GM12878 (cell line): ENCODE results near the gene SMG5. TPM values are rescaled to one million over a fixed set of nuclear protein-coding genes. Genes with fewer than 3 reads are reported as not detected.

ENCODE experiments used
- ATAC-seq: fragments of 200-7000 bp; cut with Tn5 transposase; 3 replicates; pipeline ENCODE4 v1.9.1; 2020; ENCODE audit warnings: mild to moderate bottlenecking, moderate library complexity
- BruUV-seq: library from RNA; stranded (reverse); fragments of 400-500 nt; replicated peaks from 2 replicates; lab custom pipeline; 2021; lab: Mats Ljungman, UMichigan
- CTCF ChIA-PET: fragments of 300-600 bp; sonication (Branson Sonifier 250); formaldehyde crosslinking; extraction: SDS; loops from one replicate; lab custom pipeline; 2021; ENCODE audit warnings: inconsistent platforms; lab: Yijun Ruan, JAX
- POLR2A ChIA-PET: fragments of 350-600 bp; formaldehyde crosslinking; extraction: SDS; loops from one replicate; lab custom pipeline; 2021; ENCODE audit warnings: inconsistent platforms; lab: Charles Lee
- RAD21 ChIA-PET: fragments of 300-600 bp; sonication (Branson Sonifier 250); formaldehyde crosslinking; loops from one replicate; lab custom pipeline; 2023; ENCODE audit warnings: antibody characterized with exemption; ENCODE audit not compliant: unreplicated experiment; lab: Charles Lee
- SMC1A ChIA-PET: fragments of 300-600 bp; sonication (Branson Sonifier 250); formaldehyde crosslinking; loops from one replicate; lab custom pipeline; 2023; ENCODE audit not compliant: unreplicated experiment, uncharacterized antibody; lab: Charles Lee
- DNase-seq: peaks from one replicate; pipeline ENCODE4 v3.0.0-alpha.2; 2011; ENCODE audit warnings: low read depth, low spot score
- FAIRE-seq: peaks from 3 replicates; lab custom pipeline; 2011; peaks lifted over from hg19 to GRCh38; lab: Jason Lieb, UNC
- H2AFZ ChIP-seq: 2 replicates; pipeline ENCODE4 v1.6.0; 2011; ENCODE audit warnings: low read depth, low read length, control low read depth; ENCODE audit not compliant: control insufficient read depth
- H3K27ac ChIP-seq: 2 replicates; pipeline ENCODE4 v1.5.1; 2011; ENCODE audit warnings: control low read depth; ENCODE audit not compliant: control insufficient read depth, insufficient read depth
- H3K27me3 ChIP-seq, 2 experiments: replicated peaks in 1 of 2; 2 replicates each; pipeline versions ENCODE4 v1.6.0 to v1.6.1; 2011; ENCODE audit warnings: low read length in 1 of 2; ENCODE audit not compliant: control insufficient read depth in 2 of 2, insufficient read depth in 2 of 2
- H3K36me3 ChIP-seq, 2 experiments: 2 replicates each; pipeline ENCODE4 v1.5.1; 2011; ENCODE audit warnings: low read length in 1 of 2; ENCODE audit not compliant: control insufficient read depth in 2 of 2, insufficient read depth in 2 of 2
- H3K4me1 ChIP-seq: 2 replicates; pipeline ENCODE4 v1.6.1; 2011; ENCODE audit warnings: mild to moderate bottlenecking, low read length, moderate library complexity, mixed read lengths; ENCODE audit not compliant: control insufficient read depth, insufficient read depth
- H3K4me2 ChIP-seq: 2 replicates; pipeline ENCODE4 v1.6.0; 2011; ENCODE audit warnings: control low read depth; ENCODE audit not compliant: control insufficient read depth, insufficient read depth
- H3K4me3 ChIP-seq: fragments of 200-600 bp; sonication (generic); 2 replicates; pipeline ENCODE4 v1.5.1; 2016
- H3K79me2 ChIP-seq: 2 replicates; pipeline ENCODE4 v1.6.0; 2011; ENCODE audit warnings: low read length; ENCODE audit not compliant: control insufficient read depth, insufficient read depth
- H3K9ac ChIP-seq: 2 replicates; pipeline ENCODE4 v1.8.0; 2011; ENCODE audit warnings: low read length, control low read depth, mixed read lengths; ENCODE audit not compliant: control insufficient read depth, insufficient read depth
- H3K9me3 ChIP-seq: replicated peaks from 3 replicates; pipeline ENCODE4 v1.5.1; 2011; ENCODE audit warnings: mild to moderate bottlenecking, low read length; ENCODE audit not compliant: control insufficient read depth, insufficient read depth
- H4K20me1 ChIP-seq: 2 replicates; pipeline ENCODE4 v1.6.0; 2011; ENCODE audit not compliant: control insufficient read depth, insufficient read depth
- FOXM1 ChIP-seq: IDR thresholded peaks from 2 replicates; pipeline ENCODE4 v1.6.1; 2012; ENCODE audit warnings: low read depth, mild to moderate bottlenecking, inconsistent platforms, low read length, moderate library complexity
- MEF2A ChIP-seq: IDR thresholded peaks from 2 replicates; pipeline ENCODE4 v1.6.1; 2011; ENCODE audit warnings: low read depth, mild to moderate bottlenecking, low read length, moderate library complexity; ENCODE audit not compliant: insufficient read depth
- MEF2B ChIP-seq: fragments of 450-650 bp; IDR thresholded peaks from 2 replicates; pipeline ENCODE4 v1.6.1; 2018; ENCODE audit warnings: mild to moderate bottlenecking, moderate library complexity; ENCODE audit not compliant: partially characterized antibody, poor library complexity, severe bottlenecking
- MYC ChIP-seq: IDR thresholded peaks from 2 replicates; pipeline ENCODE4 v1.6.1; 2011; ENCODE audit warnings: mild to moderate bottlenecking, low read length, moderate library complexity, inconsistent platforms; ENCODE audit not compliant: insufficient read depth, insufficient replicate concordance, insufficient read length, severe bottlenecking
- NFIC ChIP-seq: IDR thresholded peaks from 2 replicates; pipeline ENCODE4 v1.6.1; 2012; ENCODE audit warnings: low read depth, mild to moderate bottlenecking, inconsistent platforms, low read length, moderate library complexity
- RCOR1 ChIP-seq: conservative IDR thresholded peaks from 2 replicates; pipeline ENCODE4 v1.6.1; 2012; ENCODE audit warnings: low read depth, low read length, improper control_type of control experiment
- TAF1 ChIP-seq: IDR thresholded peaks from 2 replicates; pipeline ENCODE4 v1.6.1; 2011; ENCODE audit warnings: mild to moderate bottlenecking, low read depth, low read length, borderline replicate concordance
- TCF12 ChIP-seq: IDR thresholded peaks from 2 replicates; pipeline ENCODE4 v1.6.1; 2011; ENCODE audit warnings: low read depth, mild to moderate bottlenecking, low read length
- TCF7 ChIP-seq: IDR thresholded peaks from 2 replicates; pipeline ENCODE4 v1.6.1; 2014; ENCODE audit warnings: antibody characterized with exemption, borderline replicate concordance
- ZNF274 ChIP-seq: IDR thresholded peaks from one replicate; pipeline ENCODE4 v1.8.0; 2011; ENCODE audit not compliant: insufficient read length, insufficient read depth
- WGBS: methylation state at CpG from one replicate; pipeline ENCODE4 v1.1.6; 2016; ENCODE audit warnings: low lambda C conversion rate; ENCODE audit not compliant: insufficient replicate concordance, insufficient coverage; ENCODE audit errors: missing lambda C conversion rate; 5-methylcytosine and 5-hydroxymethylcytosine counted together
- in situ Hi-C: fragments of 300-500 bp; cut with MboI; formaldehyde crosslinking; loops from 9 replicates; pipeline ENCODE4 v1.14.3; 2018; ENCODE audit warnings: mixed read lengths
- intact Hi-C: fragments of 100-400 bp; cut with micrococcal nuclease; formaldehyde crosslinking; loops from one replicate; pipeline ENCODE4 v1.14.2; 2022; ENCODE audit not compliant: unreplicated experiment
- polyA plus RNA-seq, 11 experiments: library from polyadenylated mRNA; depleted of rRNA in 4 of 11; unstranded in 6 of 11; stranded (reverse) in 5 of 11; fragments of >200 nt; fragmentation: Nextera tagmentation in 4 of 11; fragmentation: Illumina TruSeq in 1 of 11; extraction: Ambion mirVana in 4 of 11; extraction: Trizol in 1 of 11; gene quantifications; 1 replicate in 1 of 11; 2 replicates in 10 of 11; pipeline versions ENCODE4 v1.2.1 to v1.2.3, GENCODE V29; 2011 to 2016; ENCODE audit warnings: inconsistent platforms in 2 of 11, missing spikeins in 2 of 11, low read depth in 1 of 11
- total RNA-seq, 4 experiments: library from RNA; depleted of rRNA in 3 of 4; stranded (reverse); fragments of >200 nt in 3 of 4; fragmentation: Illumina TruSeq in 1 of 4; extraction: Trizol in 1 of 4; gene quantifications; 2 replicates each; pipeline versions ENCODE4 v1.2.1 to v1.2.3, GENCODE V29; 2013 to 2021
- TF ChIP-seq, protein P1 (sequence below): fragments of 150-350 bp; IDR thresholded peaks from 2 replicates; pipeline ENCODE4 v1.6.1; 2016; ENCODE audit warnings: low read depth, low read length
- TF ChIP-seq, protein P2 (sequence below): fragments of 450-650 bp; IDR thresholded peaks from 2 replicates; pipeline ENCODE4 v1.6.1; 2016; ENCODE audit warnings: mild to moderate bottlenecking
- TF ChIP-seq, protein P3 (sequence below): fragments of 150-350 bp; IDR thresholded peaks from 2 replicates; pipeline ENCODE4 v1.6.1; 2014; ENCODE audit warnings: mild to moderate bottlenecking, low read depth, low read length
- TF ChIP-seq, protein P4 (sequence below): IDR thresholded peaks from 2 replicates; pipeline ENCODE4 v1.6.1; 2012; ENCODE audit warnings: low read length, inconsistent platforms

Gene SMG5
- total and polyA plus RNA-seq, 10 of the 15 experiments (the other 5 are each of a cell fraction or from before 2014, with no cell fraction given) = 0.76 to 61.5 (median 48.8) TPM

DNA sequence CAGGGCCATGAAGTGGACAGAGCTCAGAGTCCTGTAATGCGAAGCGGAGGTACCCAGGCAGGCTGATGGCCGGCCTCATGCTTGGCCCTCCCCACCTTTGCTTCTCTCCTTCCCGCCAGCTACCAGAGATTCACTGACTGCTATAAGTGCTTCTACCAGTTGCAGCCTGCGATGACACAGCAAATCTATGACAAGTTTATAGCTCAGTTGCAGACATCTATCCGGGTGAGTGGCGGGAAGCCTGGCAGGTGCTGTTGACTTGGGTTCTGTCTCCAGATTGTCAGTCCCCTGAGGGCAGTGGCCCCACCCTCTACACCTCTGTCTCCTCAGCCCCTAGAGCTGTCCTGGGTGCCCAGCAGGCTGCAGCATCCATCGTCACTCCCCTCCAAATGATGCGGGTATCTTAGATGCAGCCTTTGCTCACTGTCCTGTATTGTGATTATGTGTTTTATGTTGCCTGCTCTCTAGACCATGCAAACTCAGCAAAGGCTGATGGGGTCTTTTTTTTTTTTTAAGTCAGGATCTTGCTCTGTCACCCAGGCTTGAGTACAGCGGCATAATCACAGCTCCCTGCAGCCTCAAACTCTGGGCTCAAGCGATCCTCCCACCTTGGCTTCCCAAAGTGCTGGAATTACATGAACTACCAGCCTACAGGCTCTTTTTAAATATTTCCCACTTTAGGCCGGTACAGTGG lies 50.3 kb downstream of the SMG5 start:
- RAD21 ChIA-PET = interaction anchor here (0.9 kb wide), 1 partner anchor 87 kb away, joined by 3 read pairs; no protein-coding TSS in a partner anchor
- BruUV-seq = no TSS peak
- Histone ChIP-seq H3K27me3 (no peaks in the 10 kb centered on the region), H3K4me3 (no peak overlapping the region), H2AFZ (no peak overlapping the region), H3K9ac (no peak overlapping the region), H3K27ac (no peak overlapping the region), H3K36me3 (peaks cover 4 to 14% of the 10 kb centered on the region in 2 experiments), H3K4me1 (peaks cover 12% of the 10 kb centered on the region), H3K4me2 (no peak overlapping the region), H4K20me1 (no peaks in the 10 kb centered on the region), H3K79me2 (no peaks in the 10 kb centered on the region), H3K9me3 (no peaks in the 10 kb centered on the region)
- DNase-seq = no peak
- SMC1A ChIA-PET = interaction anchor here (1.3 to 1.9 kb wide), 3 partner anchors 9 to 85 kb away, joined by 3 to 5 read pairs (median 4); partner anchors contain the start of gene BGLAP
- CTCF ChIA-PET = interaction anchor here (0.6 to 1.6 kb wide), 3 partner anchors 86 to 175 kb away, joined by 3 to 7 read pairs (median 5); no protein-coding TSS in a partner anchor
- no peak for ATAC-seq
- POLR2A ChIA-PET = interaction anchor here (0.6 to 1.2 kb wide), 7 partner anchors 35 to 535 kb away, joined by 3 to 4 read pairs (median 3); partner anchors contain the start of genes PRCC and TMEM79
- intact Hi-C loops (no loop called here), in situ Hi-C loops (no loop called here)
- FAIRE-seq = no peak
- WGBS = 96% methylated on average over 12 of the region's 12 CpGs
- TF ChIP-seq NFIC (no peak), FOXM1 (no peak), TAF1 (no peak), MYC (no peak), MEF2A (no peak), ZNF274 (no peak), RCOR1 (no peak), TCF12 (no peak), TCF7 (no peak), MEF2B (no peak)
- TF ChIP-seq, protein P1, sequence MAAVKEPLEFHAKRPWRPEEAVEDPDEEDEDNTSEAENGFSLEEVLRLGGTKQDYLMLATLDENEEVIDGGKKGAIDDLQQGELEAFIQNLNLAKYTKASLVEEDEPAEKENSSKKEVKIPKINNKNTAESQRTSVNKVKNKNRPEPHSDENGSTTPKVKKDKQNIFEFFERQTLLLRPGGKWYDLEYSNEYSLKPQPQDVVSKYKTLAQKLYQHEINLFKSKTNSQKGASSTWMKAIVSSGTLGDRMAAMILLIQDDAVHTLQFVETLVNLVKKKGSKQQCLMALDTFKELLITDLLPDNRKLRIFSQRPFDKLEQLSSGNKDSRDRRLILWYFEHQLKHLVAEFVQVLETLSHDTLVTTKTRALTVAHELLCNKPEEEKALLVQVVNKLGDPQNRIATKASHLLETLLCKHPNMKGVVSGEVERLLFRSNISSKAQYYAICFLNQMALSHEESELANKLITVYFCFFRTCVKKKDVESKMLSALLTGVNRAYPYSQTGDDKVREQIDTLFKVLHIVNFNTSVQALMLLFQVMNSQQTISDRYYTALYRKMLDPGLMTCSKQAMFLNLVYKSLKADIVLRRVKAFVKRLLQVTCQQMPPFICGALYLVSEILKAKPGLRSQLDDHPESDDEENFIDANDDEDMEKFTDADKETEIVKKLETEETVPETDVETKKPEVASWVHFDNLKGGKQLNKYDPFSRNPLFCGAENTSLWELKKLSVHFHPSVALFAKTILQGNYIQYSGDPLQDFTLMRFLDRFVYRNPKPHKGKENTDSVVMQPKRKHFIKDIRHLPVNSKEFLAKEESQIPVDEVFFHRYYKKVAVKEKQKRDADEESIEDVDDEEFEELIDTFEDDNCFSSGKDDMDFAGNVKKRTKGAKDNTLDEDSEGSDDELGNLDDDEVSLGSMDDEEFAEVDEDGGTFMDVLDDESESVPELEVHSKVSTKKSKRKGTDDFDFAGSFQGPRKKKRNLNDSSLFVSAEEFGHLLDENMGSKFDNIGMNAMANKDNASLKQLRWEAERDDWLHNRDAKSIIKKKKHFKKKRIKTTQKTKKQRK = no peak
- TF ChIP-seq, protein P2, sequence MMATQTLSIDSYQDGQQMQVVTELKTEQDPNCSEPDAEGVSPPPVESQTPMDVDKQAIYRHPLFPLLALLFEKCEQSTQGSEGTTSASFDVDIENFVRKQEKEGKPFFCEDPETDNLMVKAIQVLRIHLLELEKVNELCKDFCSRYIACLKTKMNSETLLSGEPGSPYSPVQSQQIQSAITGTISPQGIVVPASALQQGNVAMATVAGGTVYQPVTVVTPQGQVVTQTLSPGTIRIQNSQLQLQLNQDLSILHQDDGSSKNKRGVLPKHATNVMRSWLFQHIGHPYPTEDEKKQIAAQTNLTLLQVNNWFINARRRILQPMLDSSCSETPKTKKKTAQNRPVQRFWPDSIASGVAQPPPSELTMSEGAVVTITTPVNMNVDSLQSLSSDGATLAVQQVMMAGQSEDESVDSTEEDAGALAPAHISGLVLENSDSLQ = no peak
- TF ChIP-seq, protein P3, sequence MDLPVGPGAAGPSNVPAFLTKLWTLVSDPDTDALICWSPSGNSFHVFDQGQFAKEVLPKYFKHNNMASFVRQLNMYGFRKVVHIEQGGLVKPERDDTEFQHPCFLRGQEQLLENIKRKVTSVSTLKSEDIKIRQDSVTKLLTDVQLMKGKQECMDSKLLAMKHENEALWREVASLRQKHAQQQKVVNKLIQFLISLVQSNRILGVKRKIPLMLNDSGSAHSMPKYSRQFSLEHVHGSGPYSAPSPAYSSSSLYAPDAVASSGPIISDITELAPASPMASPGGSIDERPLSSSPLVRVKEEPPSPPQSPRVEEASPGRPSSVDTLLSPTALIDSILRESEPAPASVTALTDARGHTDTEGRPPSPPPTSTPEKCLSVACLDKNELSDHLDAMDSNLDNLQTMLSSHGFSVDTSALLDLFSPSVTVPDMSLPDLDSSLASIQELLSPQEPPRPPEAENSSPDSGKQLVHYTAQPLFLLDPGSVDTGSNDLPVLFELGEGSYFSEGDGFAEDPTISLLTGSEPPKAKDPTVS = no peak
- TF ChIP-seq, protein P4, sequence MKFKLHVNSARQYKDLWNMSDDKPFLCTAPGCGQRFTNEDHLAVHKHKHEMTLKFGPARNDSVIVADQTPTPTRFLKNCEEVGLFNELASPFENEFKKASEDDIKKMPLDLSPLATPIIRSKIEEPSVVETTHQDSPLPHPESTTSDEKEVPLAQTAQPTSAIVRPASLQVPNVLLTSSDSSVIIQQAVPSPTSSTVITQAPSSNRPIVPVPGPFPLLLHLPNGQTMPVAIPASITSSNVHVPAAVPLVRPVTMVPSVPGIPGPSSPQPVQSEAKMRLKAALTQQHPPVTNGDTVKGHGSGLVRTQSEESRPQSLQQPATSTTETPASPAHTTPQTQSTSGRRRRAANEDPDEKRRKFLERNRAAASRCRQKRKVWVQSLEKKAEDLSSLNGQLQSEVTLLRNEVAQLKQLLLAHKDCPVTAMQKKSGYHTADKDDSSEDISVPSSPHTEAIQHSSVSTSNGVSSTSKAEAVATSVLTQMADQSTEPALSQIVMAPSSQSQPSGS = no peak
